ACC112 (cell line): ENCODE results near the gene SERPINA10.
"Not testable (repeated sequence)": the region's sequence is repeated elsewhere in the genome, so short reads cannot be mapped to it uniquely, and the experiment has no call there.

Source experiments
- H2AFZ ChIP-seq: fragments of 200-600 bp; sonication (generic); one replicate; pipeline ENCODE4 v1.6.0; 2017; ENCODE audit warnings: antibody characterized with exemption, low read length; ENCODE audit not compliant: unreplicated experiment
- H3K27ac ChIP-seq: fragments of 200-600 bp; sonication (generic); 2 replicates; pipeline ENCODE4 v1.5.1; 2014; ENCODE audit warnings: low read depth, mild to moderate bottlenecking, antibody characterized with exemption, low read length, moderate library complexity
- H3K27me3 ChIP-seq: fragments of 200-600 bp; sonication (generic); 2 replicates; pipeline ENCODE4 v1.6.1; 2014; ENCODE audit warnings: mild to moderate bottlenecking, antibody characterized with exemption, low read length, moderate library complexity, mixed read lengths; ENCODE audit not compliant: insufficient read depth
- H3K36me3 ChIP-seq: fragments of 200-600 bp; sonication (generic); 2 replicates; pipeline ENCODE4 v1.6.1; 2016; ENCODE audit warnings: mild to moderate bottlenecking, antibody characterized with exemption, low read length, moderate library complexity, mixed read lengths; ENCODE audit not compliant: insufficient read depth
- H3K4me1 ChIP-seq: fragments of 200-600 bp; sonication (generic); one replicate; pipeline ENCODE4 v1.6.1; 2016; ENCODE audit warnings: low read length, mixed read lengths; ENCODE audit not compliant: insufficient read depth, unreplicated experiment, control insufficient read depth
- H3K4me3 ChIP-seq: fragments of 200-600 bp; sonication (generic); 2 replicates; pipeline ENCODE4 v1.5.1; 2014; ENCODE audit warnings: mild to moderate bottlenecking, low read depth, low read length
- H3K79me2 ChIP-seq: fragments of 200-600 bp; sonication (generic); one replicate; pipeline ENCODE4 v1.6.0; 2016; ENCODE audit warnings: low read length; ENCODE audit not compliant: control insufficient read depth, unreplicated experiment, insufficient read depth

Gene SERPINA10

GRCh38 chr14:94296181-94296545 lies 3.1 kb upstream of the SERPINA10 start:
- not testable (repeated sequence) for H2AFZ ChIP-seq, H3K36me3 ChIP-seq, H3K27me3 ChIP-seq, H3K27ac ChIP-seq, H3K4me3 ChIP-seq, H3K79me2 ChIP-seq, H3K4me1 ChIP-seq

- no peak overlapping the region for H3K4me3 ChIP-seq
Measured at GRCh38 chr14:94295360-94296180, 2.5 kb upstream of the SERPINA10 start.

GRCh38 chr14:94293578-94293924 lies 483 bp upstream of the SERPINA10 start:
- H2AFZ ChIP-seq = no peak overlapping the region
- H3K36me3 ChIP-seq = no peaks in the 10 kb centered on the region
- no peak overlapping the region for H3K4me3 ChIP-seq
- H3K79me2 ChIP-seq = no peaks in the 10 kb centered on the region
- H3K27me3 ChIP-seq = no peaks in the 10 kb centered on the region
- no peak overlapping the region for H3K27ac ChIP-seq
- H3K4me1 ChIP-seq = no peaks in the 10 kb centered on the region

More at GRCh38 chr14:94295360-94296180, 2.5 kb upstream of the SERPINA10 start:
- H3K27ac ChIP-seq = no peak overlapping the region
- H3K36me3 ChIP-seq = no peaks in the 10 kb centered on the region
- H2AFZ ChIP-seq = no peak overlapping the region
- H3K4me1 ChIP-seq = no peaks in the 10 kb centered on the region
- no peaks in the 10 kb centered on the region for H3K79me2 ChIP-seq
- H3K27me3 ChIP-seq = no peaks in the 10 kb centered on the region

- H2AFZ ChIP-seq = no peak overlapping the region
- H3K27ac ChIP-seq = no peak overlapping the region
- H3K4me1 ChIP-seq = no peaks in the 10 kb centered on the region
- no peaks in the 10 kb centered on the region for H3K36me3 ChIP-seq
- no peaks in the 10 kb centered on the region for H3K79me2 ChIP-seq
- no peaks in the 10 kb centered on the region for H3K27me3 ChIP-seq
- H3K4me3 ChIP-seq = no peak overlapping the region
Measured at GRCh38 chr14:94292526-94292871, 569 bp downstream of the SERPINA10 start.

- H3K36me3 ChIP-seq = no peaks in the 10 kb centered on the region
- no peak overlapping the region for H3K4me3 ChIP-seq
- no peaks in the 10 kb centered on the region for H3K79me2 ChIP-seq
- no peak overlapping the region for H3K27ac ChIP-seq
- H2AFZ ChIP-seq = no peak overlapping the region
- no peaks in the 10 kb centered on the region for H3K27me3 ChIP-seq
- no peaks in the 10 kb centered on the region for H3K4me1 ChIP-seq
Measured at GRCh38 chr14:94291906-94292525, 1.1 kb downstream of the SERPINA10 start.

- no peaks in the 10 kb centered on the region for H3K36me3 ChIP-seq
- no peak overlapping the region for H3K4me3 ChIP-seq
- H2AFZ ChIP-seq = no peak overlapping the region
- H3K4me1 ChIP-seq = no peaks in the 10 kb centered on the region
- no peaks in the 10 kb centered on the region for H3K27me3 ChIP-seq
- H3K27ac ChIP-seq = no peak overlapping the region
- no peaks in the 10 kb centered on the region for H3K79me2 ChIP-seq
Measured at GRCh38 chr14:94291159-94291905, 1.7 kb downstream of the SERPINA10 start.

GRCh38 chr14:94290197-94290596 lies 2.9 kb downstream of the SERPINA10 start:
- no peak overlapping the region for H3K4me3 ChIP-seq
- no peaks in the 10 kb centered on the region for H3K36me3 ChIP-seq
- no peaks in the 10 kb centered on the region for H3K4me1 ChIP-seq
- no peaks in the 10 kb centered on the region for H3K27me3 ChIP-seq
- H3K79me2 ChIP-seq = no peaks in the 10 kb centered on the region
- no peak overlapping the region for H2AFZ ChIP-seq
- no peak overlapping the region for H3K27ac ChIP-seq

GRCh38 chr14:94288610-94289465 lies 4.2 kb downstream of the SERPINA10 start:
- Histone ChIP-seq H3K27ac (no peak overlapping the region), H3K36me3 (no peaks in the 10 kb centered on the region), H3K27me3 (no peaks in the 10 kb centered on the region)

GRCh38 chr14:94285158-94285557 lies 7.9 kb downstream of the SERPINA10 start:
- no peaks in the 10 kb centered on the region for H3K27me3 ChIP-seq

More at GRCh38 chr14:94288610-94289465, 4.2 kb downstream of the SERPINA10 start:
- Histone ChIP-seq H2AFZ (no peak overlapping the region), H3K4me3 (no peak overlapping the region), H3K79me2 (no peaks in the 10 kb centered on the region), H3K4me1 (no peaks in the 10 kb centered on the region)

GRCh38 chr14:94284221-94284620 lies 8.8 kb downstream of the SERPINA10 start:
- H2AFZ ChIP-seq = no peak overlapping the region
- H3K79me2 ChIP-seq = no peaks in the 10 kb centered on the region
- no peak overlapping the region for H3K27ac ChIP-seq
- H3K27me3 ChIP-seq = no peaks in the 10 kb centered on the region
- peaks cover 12% of the 10 kb centered on the region for H3K4me1 ChIP-seq
- H3K4me3 ChIP-seq = no peak overlapping the region
- H3K36me3 ChIP-seq = no peaks in the 10 kb centered on the region

More at GRCh38 chr14:94285158-94285557, 7.9 kb downstream of the SERPINA10 start:
- Histone ChIP-seq H3K4me1 (peaks cover 12% of the 10 kb centered on the region), H3K4me3 (no peak overlapping the region), H2AFZ (no peak overlapping the region), H3K79me2 (no peaks in the 10 kb centered on the region), H3K36me3 (no peaks in the 10 kb centered on the region), H3K27ac (no peak overlapping the region)
